A375 (cell line): ENCODE results near the gene ZSWIM1. TPM values are rescaled to one million over a fixed set of nuclear protein-coding genes. Genes with fewer than 3 reads are reported as not detected.

ENCODE experiments used
- total RNA-seq: library from RNA; depleted of rRNA; stranded (reverse); fragments of >200 nt; shearing (Covaris generic); gene quantifications from 2 replicates; pipeline ENCODE4 v1.2.3, GENCODE V29; 2014; rRNA removed

Gene ZSWIM1
- total RNA-seq: 6.6 and 13.4 TPM in 2 replicates

DNA sequence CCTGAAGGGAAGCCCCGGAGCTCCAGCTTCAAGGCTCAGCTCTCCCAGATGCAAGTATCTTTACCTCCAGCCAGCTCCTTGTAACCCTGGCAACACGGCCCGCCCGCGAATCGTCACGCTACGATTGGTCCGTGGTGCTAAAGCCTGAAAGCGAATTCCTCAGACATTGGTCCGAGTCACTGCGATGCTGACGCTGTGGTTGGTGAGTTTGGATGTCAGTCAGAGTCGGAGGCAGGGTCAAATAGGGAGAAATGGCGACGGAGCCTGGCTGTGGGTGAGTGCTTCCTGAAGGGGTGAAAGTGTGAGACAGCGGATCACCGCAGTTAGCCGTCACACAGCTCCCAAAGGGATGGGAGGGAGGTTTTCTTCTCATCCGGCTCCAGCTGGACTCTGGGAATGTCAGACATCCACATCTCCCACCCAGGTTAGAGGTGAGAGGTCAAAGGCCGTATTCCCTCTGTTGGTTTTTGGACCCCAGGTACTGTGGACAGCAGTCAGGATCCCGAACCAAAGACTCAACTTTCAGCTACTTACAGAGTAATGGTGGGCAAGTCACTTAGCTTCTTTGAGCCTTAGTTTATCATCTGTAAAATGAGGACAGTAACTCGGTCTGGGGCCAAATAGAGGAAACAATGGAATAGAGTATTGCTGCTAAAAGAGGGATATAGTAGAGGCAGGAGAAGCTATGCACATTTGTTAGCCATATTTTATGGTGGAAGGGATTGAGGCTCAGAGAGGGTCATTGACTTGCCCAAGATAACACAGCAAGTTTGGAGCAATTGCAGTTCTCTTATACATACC lies at the start of gene ZSWIM1:
Gene ZSWIM1 (plus strand): TSS at position 240 of the 801 bp plus-strand sequence. CDS start 1,366 bp downstream, outside the sequence.

GRCh38 chr20:45833030-45833882 lies 47.8 kb upstream of the ZSWIM1 start, which contains the start of gene SNX21:
Gene SNX21, plus strand, starts transcription at chr20:45833799. Its CDS starts 121 bp downstream, at chr20:45833920.

GRCh38 chr20:45857114-45857881 lies 23.7 kb upstream of the ZSWIM1 start, which contains the start of the genes ACOT8 and ZSWIM3:
Gene ACOT8, minus strand, starts transcription at chr20:45857392. Its CDS starts 77 bp downstream, at chr20:45857315.
Gene ZSWIM3, plus strand, starts transcription at chr20:45857614. Its CDS starts 212 bp downstream, at chr20:45857826.

GRCh38 chr20:45887346-45887715 lies 6.3 kb downstream of the ZSWIM1 start, which contains the start of gene SPATA25:
Gene SPATA25, minus strand, starts transcription at chr20:45887622. Its CDS starts 32 bp downstream, at chr20:45887590.

DNA sequence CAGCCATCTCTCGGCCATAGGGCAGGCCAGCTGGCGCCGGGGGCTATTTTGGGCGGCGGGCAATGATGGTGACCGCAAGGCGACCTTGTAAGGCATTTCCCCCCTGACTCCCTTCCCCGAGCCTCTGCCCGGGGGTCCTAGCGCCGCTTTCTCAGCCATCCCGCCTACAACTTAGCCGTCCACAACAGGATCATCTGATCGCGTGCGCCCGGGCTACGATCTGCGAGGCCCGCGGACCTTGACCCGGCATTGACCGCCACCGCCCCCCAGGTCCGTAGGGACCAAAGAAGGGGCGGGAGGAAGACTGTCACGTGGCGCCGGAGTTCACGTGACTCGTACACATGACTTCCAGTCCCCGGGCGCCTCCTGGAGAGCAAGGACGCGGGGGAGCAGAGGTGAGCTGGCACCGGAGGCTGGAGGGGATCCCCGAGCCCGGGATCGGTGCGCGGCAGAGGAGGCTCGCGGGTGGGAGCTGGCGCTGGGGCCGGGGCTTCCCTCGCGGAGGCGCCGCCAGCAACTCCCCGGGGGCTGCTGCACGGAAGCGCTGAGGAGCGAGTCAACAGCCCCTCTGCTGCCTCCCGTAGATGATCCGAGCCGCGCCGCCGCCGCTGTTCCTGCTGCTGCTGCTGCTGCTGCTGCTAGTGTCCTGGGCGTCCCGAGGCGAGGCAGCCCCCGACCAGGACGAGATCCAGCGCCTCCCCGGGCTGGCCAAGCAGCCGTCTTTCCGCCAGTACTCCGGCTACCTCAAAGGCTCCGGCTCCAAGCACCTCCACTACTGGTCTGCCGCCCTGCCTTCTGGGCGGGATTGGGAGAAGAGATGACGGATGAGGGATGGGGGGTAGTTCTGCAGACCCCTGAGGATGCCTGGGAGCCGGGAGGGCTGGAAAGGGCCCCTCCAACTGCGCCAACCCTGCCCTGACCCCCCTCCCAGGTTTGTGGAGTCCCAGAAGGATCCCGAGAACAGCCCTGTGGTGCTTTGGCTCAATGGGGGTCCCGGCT lies 10.3 kb downstream of the ZSWIM1 start, which contains the start of the genes CTSA and NEURL2:
Gene CTSA (plus strand): TSS at position 351 of the 999 bp plus-strand sequence. CDS start 234 bp downstream, at position 585.
Gene NEURL2 (minus strand): TSS at position 224 of the 999 bp plus-strand sequence. CDS start 217 bp downstream, at position 7.

DNA sequence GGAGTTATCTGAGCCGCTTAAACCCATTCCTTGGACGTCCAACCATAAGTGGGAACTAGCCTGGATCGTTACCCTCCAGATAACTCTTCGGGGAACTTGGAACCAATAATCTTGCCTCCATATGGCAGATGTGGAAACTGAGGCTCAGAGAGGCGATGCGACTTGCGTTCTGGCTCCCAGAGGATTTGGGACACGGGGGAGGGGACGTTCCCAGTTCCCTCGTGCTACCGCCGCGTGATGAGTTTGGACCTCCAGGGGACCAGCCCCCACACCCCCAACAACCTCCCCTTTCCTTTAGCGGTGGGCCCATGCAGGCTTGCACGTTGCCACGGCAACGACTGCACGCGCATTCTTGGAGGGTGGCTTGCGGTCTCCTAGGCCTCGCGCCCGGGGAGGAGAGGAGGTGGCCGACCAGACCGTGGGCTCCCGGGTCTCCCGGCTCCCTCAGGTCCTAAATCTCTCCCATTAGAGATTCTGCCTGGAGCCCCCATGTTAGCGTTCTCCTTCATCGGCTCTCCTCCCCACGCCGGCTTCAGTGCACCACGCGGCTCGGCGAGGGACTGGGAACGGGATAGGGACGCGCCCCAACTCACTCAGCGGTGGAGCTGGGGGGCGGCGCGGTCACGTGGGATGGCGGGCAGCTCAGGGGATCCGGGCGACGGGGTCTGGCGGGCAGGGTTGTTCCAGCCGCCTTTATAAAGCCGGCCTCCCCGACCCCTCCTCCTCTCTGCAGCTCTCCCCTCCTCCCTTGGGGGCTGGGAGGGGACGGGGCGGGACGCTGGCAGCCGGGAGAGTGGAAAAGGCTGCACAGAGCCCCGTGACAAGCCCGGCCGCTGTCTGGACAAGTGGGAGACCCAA lies 30.7 kb downstream of the ZSWIM1 start, which contains the start of gene PLTP:
Gene PLTP (minus strand): TSS at position 670 of the 858 bp plus-strand sequence. CDS start 703 bp downstream, outside the sequence.

Other genes with a start within 250 kb of the ZSWIM1 start
- gene WFDC9, start 249.9 kb upstream of the ZSWIM1 start, total RNA-seq: not detected in 2 replicates
- not detected in 2 replicates for gene WFDC11, start 211.0 kb upstream of the ZSWIM1 start, total RNA-seq
- not detected in 2 replicates for gene WFDC13, start 179.2 kb upstream of the ZSWIM1 start, total RNA-seq
- not detected in 2 replicates for gene WFDC10B, start 176.2 kb upstream of the ZSWIM1 start, total RNA-seq
- not detected in 2 replicates for gene SPINT4, start 158.9 kb upstream of the ZSWIM1 start, total RNA-seq
- 0.41 and 1.9 TPM in 2 replicates for gene WFDC3, start 89.3 kb upstream of the ZSWIM1 start, total RNA-seq
- gene DNTTIP1, start 89.3 kb upstream of the ZSWIM1 start, total RNA-seq: 100 and 116 TPM in 2 replicates
- gene UBE2C, start 68.6 kb upstream of the ZSWIM1 start, total RNA-seq: 200 and 242 TPM in 2 replicates
- 1.7 TPM in 1 of 2 replicates, not detected in the other for gene TNNC2, start 53.9 kb upstream of the ZSWIM1 start, total RNA-seq
- gene SNX21, start 47.4 kb upstream of the ZSWIM1 start, total RNA-seq: 89.4 and 89.5 TPM in 2 replicates
- gene ACOT8, start 23.8 kb upstream of the ZSWIM1 start, total RNA-seq: 52.4 and 54.0 TPM in 2 replicates
- gene ZSWIM3, start 23.6 kb upstream of the ZSWIM1 start, total RNA-seq: 3.1 and 3.8 TPM in 2 replicates
- gene SPATA25, start 6.4 kb downstream of the ZSWIM1 start, total RNA-seq: 2.6 and 3.1 TPM in 2 replicates
- 6.0 and 6.7 TPM in 2 replicates for gene NEURL2, start 10.0 kb downstream of the ZSWIM1 start, total RNA-seq
- gene CTSA, start 10.1 kb downstream of the ZSWIM1 start, total RNA-seq: 59.4 and 69.5 TPM in 2 replicates
- gene PLTP, start 30.9 kb downstream of the ZSWIM1 start, total RNA-seq: 73.1 and 78.4 TPM in 2 replicates
- 13.1 and 14.9 TPM in 2 replicates for gene PCIF1, start 53.5 kb downstream of the ZSWIM1 start, total RNA-seq
- gene ZNF335, start 91.0 kb downstream of the ZSWIM1 start, total RNA-seq: 32.9 and 37.4 TPM in 2 replicates
- gene MMP9, start 127.7 kb downstream of the ZSWIM1 start, total RNA-seq: 0.11 and 0.21 TPM in 2 replicates
- gene SLC12A5, start 148.0 kb downstream of the ZSWIM1 start, total RNA-seq: not detected in 2 replicates
- 20.6 and 21.6 TPM in 2 replicates for gene NCOA5, start 208.7 kb downstream of the ZSWIM1 start, total RNA-seq
- 5.4 and 6.1 TPM in 2 replicates for gene CD40, start 237.1 kb downstream of the ZSWIM1 start, total RNA-seq